GM12892 (cell line): Measurements from ENCODE around the gene LRRFIP1.

ENCODE experiments used
- POLR2A ChIP-seq: IDR thresholded peaks from 2 replicates; pipeline ENCODE4 v1.6.1; 2011; ENCODE audit warnings: low read depth, low read length, control low read depth
- POLR2AphosphoS5 ChIP-seq: IDR thresholded peaks from 2 replicates; pipeline ENCODE4 v1.6.1; 2011; ENCODE audit warnings: low read depth, low read length, control low read depth
- TAF1 ChIP-seq: IDR thresholded peaks from 2 replicates; pipeline ENCODE4 v1.6.1; 2011; ENCODE audit warnings: low read depth, mild to moderate bottlenecking, control low read depth, low read length, borderline replicate concordance

- TF ChIP-seq POLR2A (no peak), POLR2AphosphoS5 (no peak), TAF1 (no peak)
These were observed 10.2 kb downstream of the LRRFIP1 start for GRCh38 chr2:237637429-237638135.
